GM23338 (cell line): ENCODE results near the gene FTCD.

Experiments used
- CREB1 ChIP-seq: fragments of 250-450 bp; sonication (Bioruptor Pico); IDR thresholded peaks from 2 replicates; pipeline ENCODE4 v1.5.0; 2020; ENCODE audit warnings: low read depth, mild to moderate bottlenecking, moderate library complexity
- CTCF ChIP-seq, 2 experiments: fragments of 200-600 bp in 1 of 2; sonication (generic) in 1 of 2; conservative IDR thresholded peaks; 2 replicates each; pipeline versions ENCODE4 v1.5.1 to v1.6.1; 2016 to 2017; ENCODE audit warnings: antibody characterized with exemption in 2 of 2, low read depth in 2 of 2, mild to moderate bottlenecking in 2 of 2, moderate library complexity in 1 of 2
- ETS1 ChIP-seq: IDR thresholded peaks from 2 replicates; pipeline ENCODE4 v1.6.1; 2016; ENCODE audit warnings: antibody characterized with exemption
- EZH2 ChIP-seq: fragments of 200-600 bp; sonication (generic); IDR thresholded peaks from one replicate; pipeline ENCODE4 v1.8.0; 2017; ENCODE audit warnings: antibody characterized with exemption, mild to moderate bottlenecking, low read depth; ENCODE audit not compliant: unreplicated experiment
- EZH2phosphoT487 ChIP-seq: fragments of 200-600 bp; sonication (generic); IDR thresholded peaks from one replicate; pipeline ENCODE4 v1.8.1; 2018; ENCODE audit warnings: antibody characterized with exemption; ENCODE audit not compliant: unreplicated experiment
- JUNB ChIP-seq: IDR thresholded peaks from one replicate; pipeline ENCODE4 v1.6.1; 2016; ENCODE audit warnings: antibody characterized with exemption; ENCODE audit not compliant: unreplicated experiment
- NANOG ChIP-seq: IDR thresholded peaks from 2 replicates; pipeline ENCODE4 v1.6.1; 2016; ENCODE audit warnings: antibody characterized with exemption, borderline replicate concordance
- POLR2AphosphoS5 ChIP-seq: IDR thresholded peaks from 2 replicates; pipeline ENCODE4 v1.6.1; 2016; ENCODE audit warnings: antibody characterized with exemption, low read depth
- REST ChIP-seq: IDR thresholded peaks from one replicate; pipeline ENCODE4 v1.6.1; 2018; ENCODE audit warnings: antibody characterized with exemption; ENCODE audit not compliant: unreplicated experiment
- STAT1 ChIP-seq: IDR thresholded peaks from one replicate; pipeline ENCODE4 v1.6.1; 2016; ENCODE audit warnings: antibody characterized with exemption; ENCODE audit not compliant: unreplicated experiment
- ZNF114 ChIP-seq: fragments of 250-450 bp; sonication (Bioruptor Pico); IDR thresholded peaks from 2 replicates; pipeline ENCODE4 v1.5.0; 2020; ENCODE audit warnings: mild to moderate bottlenecking, moderate library complexity
- ZNF331 ChIP-seq: fragments of 250-450 bp; sonication (Bioruptor Pico); IDR thresholded peaks from 2 replicates; pipeline ENCODE4 v1.5.0; 2020; ENCODE audit warnings: low read depth, mild to moderate bottlenecking, moderate library complexity
- ZNF462 ChIP-seq: fragments of 250-450 bp; sonication (Bioruptor Pico); IDR thresholded peaks from 2 replicates; pipeline ENCODE4 v1.5.0; 2020; ENCODE audit warnings: mild to moderate bottlenecking, moderate library complexity

GRCh38 chr21:46087641-46088040 is 67.7 kb downstream of the FTCD start:
- TF ChIP-seq POLR2AphosphoS5 (no peak), EZH2 (no peak), CTCF (conservative IDR thresholded peaks at IDR 0.05; ENCODE audit: low read depth in 2 of 2) (no peak), REST (no peak), CREB1 (CRISPR knock-in tag) (no peak), EZH2phosphoT487 (no peak), ZNF114 (CRISPR knock-in tag) (no peak), ZNF331 (CRISPR knock-in tag) (no peak), STAT1 (no peak), NANOG (no peak), ETS1 (no peak), JUNB (no peak), ZNF462 (CRISPR knock-in tag) (no peak)
